ENCODE data around the gene RUSC1.

DNA sequence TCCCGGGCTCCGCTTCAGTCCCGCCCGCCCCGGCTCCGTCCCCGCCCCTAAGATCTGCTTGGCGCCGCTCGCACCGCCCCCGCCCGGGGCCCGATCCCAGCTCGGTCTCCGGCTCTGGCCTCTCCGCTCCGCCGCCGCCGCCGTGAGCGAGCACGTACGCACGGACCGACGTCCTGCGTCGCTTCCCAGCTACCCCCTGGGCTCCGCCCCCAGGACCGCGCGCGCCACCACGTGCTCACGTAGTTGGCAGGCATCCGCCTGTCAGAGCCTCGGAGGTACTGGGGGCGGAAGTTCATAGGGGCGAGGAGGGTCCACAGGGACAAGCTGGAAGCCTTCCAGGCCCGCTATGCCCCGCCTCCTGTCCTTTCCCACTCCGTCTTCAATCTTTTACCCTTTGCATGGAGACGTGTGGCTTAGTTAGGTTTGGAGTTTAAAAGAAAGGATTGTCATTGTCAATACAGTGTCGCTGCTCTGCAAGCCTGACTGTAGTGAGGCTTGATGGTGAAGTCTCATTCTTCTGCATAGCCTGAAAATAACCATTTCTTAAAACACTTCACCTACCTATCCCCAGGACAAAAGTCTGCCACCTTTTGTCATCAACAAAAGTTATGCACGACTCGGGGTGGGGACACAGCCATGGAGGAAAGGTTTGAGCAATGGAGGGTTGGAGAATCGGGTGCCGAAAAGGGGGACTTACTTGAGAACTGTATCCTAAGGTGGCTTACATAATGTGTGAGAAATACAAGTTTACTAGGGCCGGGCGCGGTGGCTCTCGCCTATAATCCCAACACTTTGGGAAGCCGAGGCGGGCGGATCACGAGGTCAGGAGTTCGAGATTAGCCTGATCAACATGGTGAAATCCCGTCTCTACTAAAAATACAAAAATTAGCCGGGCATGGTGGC, 47.1 kb upstream of the RUSC1 start, which contains the start of gene CLK2:
- TF ChIP-seq, protein P1, sequence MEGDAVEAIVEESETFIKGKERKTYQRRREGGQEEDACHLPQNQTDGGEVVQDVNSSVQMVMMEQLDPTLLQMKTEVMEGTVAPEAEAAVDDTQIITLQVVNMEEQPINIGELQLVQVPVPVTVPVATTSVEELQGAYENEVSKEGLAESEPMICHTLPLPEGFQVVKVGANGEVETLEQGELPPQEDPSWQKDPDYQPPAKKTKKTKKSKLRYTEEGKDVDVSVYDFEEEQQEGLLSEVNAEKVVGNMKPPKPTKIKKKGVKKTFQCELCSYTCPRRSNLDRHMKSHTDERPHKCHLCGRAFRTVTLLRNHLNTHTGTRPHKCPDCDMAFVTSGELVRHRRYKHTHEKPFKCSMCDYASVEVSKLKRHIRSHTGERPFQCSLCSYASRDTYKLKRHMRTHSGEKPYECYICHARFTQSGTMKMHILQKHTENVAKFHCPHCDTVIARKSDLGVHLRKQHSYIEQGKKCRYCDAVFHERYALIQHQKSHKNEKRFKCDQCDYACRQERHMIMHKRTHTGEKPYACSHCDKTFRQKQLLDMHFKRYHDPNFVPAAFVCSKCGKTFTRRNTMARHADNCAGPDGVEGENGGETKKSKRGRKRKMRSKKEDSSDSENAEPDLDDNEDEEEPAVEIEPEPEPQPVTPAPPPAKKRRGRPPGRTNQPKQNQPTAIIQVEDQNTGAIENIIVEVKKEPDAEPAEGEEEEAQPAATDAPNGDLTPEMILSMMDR (IDR thresholded peaks at IDR 0.05), result peak in 1 of 7 experiments; percentile 6
- peak in 1 of 4 donors; percentile 6 for TF ChIP-seq POLR2A (IDR thresholded peaks at IDR 0.05)
